Upper lobe of right lung (tissue), 1 donor: ENCODE data around the gene TDRD7. TPM values are rescaled to one million over a fixed set of nuclear protein-coding genes. Genes with fewer than 3 reads are reported as not detected.

Experiments
- ATAC-seq: fragments of 200-7000 bp; cut with Tn5 transposase; one replicate; pipeline ENCODE4 v1.9.1; 2020; ENCODE audit warnings: mild to moderate bottlenecking, moderate library complexity
- DNase-seq: peaks from one replicate; pipeline ENCODE4 v3.0.0-alpha.2; 2020
- H3K27ac ChIP-seq: fragments of 200-600 bp; one replicate; pipeline ENCODE4 v1.8.0; 2022
- H3K27me3 ChIP-seq: fragments of 200-600 bp; one replicate; pipeline ENCODE4 v1.8.0; 2022; ENCODE audit warnings: mild to moderate bottlenecking
- H3K36me3 ChIP-seq: fragments of 200-600 bp; one replicate; pipeline ENCODE4 v1.8.0; 2022
- H3K4me1 ChIP-seq: fragments of 200-600 bp; one replicate; pipeline ENCODE4 v1.8.0; 2022
- H3K4me3 ChIP-seq: fragments of 200-600 bp; one replicate; pipeline ENCODE4 v1.8.0; 2022; ENCODE audit warnings: mild to moderate bottlenecking
- H3K9me3 ChIP-seq: fragments of 200-600 bp; one replicate; pipeline ENCODE4 v1.8.0; 2022
- intact Hi-C: fragments of 100-400 bp; cut with DNase I; formaldehyde crosslinking; loops from one replicate; pipeline ENCODE4 v1.11.0; 2022
- total RNA-seq: library from RNA; stranded (reverse); fragmentation: NEBNext Ultra II Directional; extraction: Animal tissue kit (Norgen Biotek cat#: 25700); gene quantifications from one replicate; pipeline ENCODE4 v1.2.1, GENCODE V29; 2021
- TF ChIP-seq, protein P1 (sequence below): fragments of 200-600 bp; IDR thresholded peaks from one replicate; pipeline ENCODE4 v1.8.0; 2022; ENCODE audit warnings: antibody characterized with exemption
- donor health status: DM: no; HTN: yes; CAD: no; lungs with severe emphysema.

Gene TDRD7
- total RNA-seq, 1 donor from 2014 or later: 18.2 TPM

DNA sequence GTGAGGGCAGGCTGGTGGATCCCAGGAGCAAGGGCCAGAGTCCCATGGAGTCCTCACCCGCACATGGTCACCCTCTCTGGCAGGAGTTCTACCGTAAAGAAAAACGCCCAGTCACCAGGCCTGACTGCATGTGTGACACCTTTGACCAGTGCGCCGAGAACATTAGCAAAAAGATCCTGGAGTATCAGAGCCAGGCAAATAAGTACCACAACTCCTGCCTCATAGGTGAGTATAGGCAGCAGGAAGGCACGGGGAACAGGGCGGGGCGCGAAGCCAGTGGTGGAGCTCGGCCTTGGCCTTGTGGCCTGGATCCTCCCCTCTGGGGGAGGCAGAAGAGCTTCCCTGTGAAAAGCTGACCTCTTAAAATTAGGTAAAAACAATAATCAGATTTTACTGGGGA, 45.4 kb upstream of the TDRD7 start:
- DNase-seq: no peak
- H3K36me3 ChIP-seq: no peaks in the 10 kb centered on the region

DNA sequence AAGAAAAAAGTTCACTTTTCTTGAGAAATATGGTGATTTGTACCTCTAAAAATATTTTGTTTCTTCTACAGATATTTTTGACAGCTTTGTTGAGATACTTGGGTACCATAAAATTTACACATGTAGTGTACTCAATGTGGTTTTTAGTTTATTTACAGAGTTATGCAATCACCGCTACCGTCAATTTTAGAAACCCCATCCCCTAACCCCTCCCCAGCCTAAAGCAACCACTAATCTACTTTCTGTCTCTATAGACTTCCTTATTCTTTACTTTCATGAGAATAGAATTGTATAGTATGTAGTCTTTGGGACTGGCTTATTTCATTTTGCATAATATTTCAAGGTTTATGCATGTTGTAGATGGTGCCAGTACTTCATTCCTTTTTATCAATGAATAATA, 45.0 kb upstream of the TDRD7 start:
- H3K27me3 ChIP-seq: no peaks in the 10 kb centered on the region
- no peak for DNase-seq
- no peaks in the 10 kb centered on the region for H3K9me3 ChIP-seq
- no peak for ATAC-seq
- H3K27ac ChIP-seq: no peak overlapping the region
- H3K4me1 ChIP-seq: no peaks in the 10 kb centered on the region
- TF ChIP-seq, protein P1, sequence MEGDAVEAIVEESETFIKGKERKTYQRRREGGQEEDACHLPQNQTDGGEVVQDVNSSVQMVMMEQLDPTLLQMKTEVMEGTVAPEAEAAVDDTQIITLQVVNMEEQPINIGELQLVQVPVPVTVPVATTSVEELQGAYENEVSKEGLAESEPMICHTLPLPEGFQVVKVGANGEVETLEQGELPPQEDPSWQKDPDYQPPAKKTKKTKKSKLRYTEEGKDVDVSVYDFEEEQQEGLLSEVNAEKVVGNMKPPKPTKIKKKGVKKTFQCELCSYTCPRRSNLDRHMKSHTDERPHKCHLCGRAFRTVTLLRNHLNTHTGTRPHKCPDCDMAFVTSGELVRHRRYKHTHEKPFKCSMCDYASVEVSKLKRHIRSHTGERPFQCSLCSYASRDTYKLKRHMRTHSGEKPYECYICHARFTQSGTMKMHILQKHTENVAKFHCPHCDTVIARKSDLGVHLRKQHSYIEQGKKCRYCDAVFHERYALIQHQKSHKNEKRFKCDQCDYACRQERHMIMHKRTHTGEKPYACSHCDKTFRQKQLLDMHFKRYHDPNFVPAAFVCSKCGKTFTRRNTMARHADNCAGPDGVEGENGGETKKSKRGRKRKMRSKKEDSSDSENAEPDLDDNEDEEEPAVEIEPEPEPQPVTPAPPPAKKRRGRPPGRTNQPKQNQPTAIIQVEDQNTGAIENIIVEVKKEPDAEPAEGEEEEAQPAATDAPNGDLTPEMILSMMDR: no peak
- no peak overlapping the region for H3K4me3 ChIP-seq
- no peaks in the 10 kb centered on the region for H3K36me3 ChIP-seq
- intact Hi-C loops: no loop called here

More for the DNA sequence above, 45.4 kb upstream of the TDRD7 start:
- intact Hi-C loops: no loop called here
- Histone ChIP-seq H3K4me3 (no peak overlapping the region), H3K9me3 (no peaks in the 10 kb centered on the region), H3K27ac (no peak overlapping the region), H3K27me3 (no peaks in the 10 kb centered on the region), H3K4me1 (no peaks in the 10 kb centered on the region)
- TF ChIP-seq, protein P1: no peak
- no peak for ATAC-seq

DNA sequence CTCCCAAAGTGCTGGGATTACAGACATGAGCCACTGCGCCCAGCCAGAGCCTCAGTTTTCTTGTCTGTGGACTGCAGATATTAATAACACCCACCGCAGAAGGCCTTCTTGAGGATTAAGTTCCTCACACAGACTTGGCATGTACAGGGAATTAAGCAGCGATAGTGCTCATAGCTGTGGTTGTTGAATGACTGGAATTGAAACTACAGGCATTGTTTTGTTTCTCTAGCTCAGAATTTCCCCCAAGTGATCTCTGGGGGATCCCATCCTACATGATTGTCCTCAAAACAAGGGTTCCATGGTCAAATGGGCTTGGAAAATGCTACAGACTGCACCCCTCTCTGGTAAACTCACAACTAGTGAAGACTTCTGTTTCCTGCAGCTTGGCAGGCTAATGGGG, 44.2 kb upstream of the TDRD7 start:
- DNase-seq (no peak), ATAC-seq (no peak)
- no peak overlapping the region for H3K27ac ChIP-seq
- H3K36me3 ChIP-seq: no peaks in the 10 kb centered on the region
- H3K9me3 ChIP-seq: no peaks in the 10 kb centered on the region
- intact Hi-C loops: no loop called here
- no peaks in the 10 kb centered on the region for H3K27me3 ChIP-seq
- no peaks in the 10 kb centered on the region for H3K4me1 ChIP-seq
- no peak overlapping the region for H3K4me3 ChIP-seq
- TF ChIP-seq, protein P1: no peak

DNA sequence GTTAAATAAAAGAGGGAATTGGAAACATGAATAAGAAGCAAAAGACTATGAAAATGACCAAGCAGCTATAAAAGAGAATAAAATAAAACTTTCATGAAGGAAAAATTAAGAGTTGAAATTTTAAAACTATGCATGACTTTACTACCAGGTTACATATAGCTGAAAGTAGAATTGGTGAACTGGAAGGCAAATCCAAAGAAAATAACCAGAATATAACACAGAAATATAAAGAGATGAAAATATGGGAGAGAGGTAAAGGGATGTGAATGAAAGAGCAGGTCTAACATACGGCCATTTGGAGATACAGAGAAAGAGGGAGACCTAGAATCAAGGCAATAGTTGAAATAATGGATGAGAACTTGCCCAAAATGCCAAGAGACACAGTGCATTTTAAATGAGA, 42.9 kb upstream of the TDRD7 start:
- intact Hi-C loops: no loop called here
- DNase-seq (no peak), ATAC-seq (no peak)
- TF ChIP-seq, protein P1: no peak
- Histone ChIP-seq H3K27ac (no peak overlapping the region), H3K4me1 (no peaks in the 10 kb centered on the region), H3K27me3 (no peaks in the 10 kb centered on the region), H3K4me3 (no peak overlapping the region), H3K36me3 (no peaks in the 10 kb centered on the region), H3K9me3 (no peaks in the 10 kb centered on the region)

DNA sequence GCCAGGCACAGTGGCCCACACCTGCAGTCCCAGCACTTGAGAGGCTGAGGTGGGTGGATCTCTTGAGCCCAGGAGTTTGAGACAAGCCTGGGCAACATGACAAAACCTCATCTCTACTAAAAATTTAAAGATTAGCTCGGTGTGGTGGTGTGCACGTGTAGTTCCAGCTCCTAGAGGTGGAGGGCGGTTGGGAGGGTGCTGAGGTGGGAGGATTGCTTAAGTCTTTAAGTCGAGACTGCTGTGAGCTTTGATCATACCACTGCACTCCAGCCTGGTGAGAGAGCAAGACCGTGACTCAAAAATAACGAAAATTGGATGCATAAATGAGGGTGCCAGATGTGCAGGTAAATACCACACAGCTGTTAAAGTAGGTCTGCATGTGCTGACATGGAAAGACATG, 39.3 kb upstream of the TDRD7 start:
- Histone ChIP-seq H3K4me1 (no peaks in the 10 kb centered on the region), H3K36me3 (no peaks in the 10 kb centered on the region), H3K4me3 (no peak overlapping the region), H3K9me3 (no peaks in the 10 kb centered on the region), H3K27me3 (no peaks in the 10 kb centered on the region), H3K27ac (no peak overlapping the region)
- ATAC-seq (no peak), DNase-seq (no peak)
- TF ChIP-seq, protein P1: no peak
- intact Hi-C loops: no loop called here

DNA sequence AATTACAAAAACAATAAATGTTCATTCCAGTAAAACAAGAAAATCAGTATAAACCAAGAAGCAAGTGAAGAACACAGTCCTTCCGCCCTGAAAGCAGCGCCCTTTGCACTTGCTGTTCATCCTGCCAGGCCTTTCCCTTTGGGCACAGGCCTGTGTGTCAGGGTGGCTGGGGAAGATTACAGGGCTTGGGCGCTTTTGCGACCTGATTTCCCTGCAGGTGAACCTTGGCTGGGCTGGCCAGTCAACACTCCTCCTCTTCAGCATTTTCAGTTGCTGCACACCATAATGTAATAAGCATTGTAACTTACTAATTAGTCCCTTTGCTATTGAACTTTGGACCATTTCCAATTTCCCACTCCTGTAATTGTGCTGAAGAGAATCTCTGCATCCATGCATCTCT, 38.6 kb upstream of the TDRD7 start:
- TF ChIP-seq, protein P1: no peak
- H3K36me3 ChIP-seq: no peaks in the 10 kb centered on the region
- no peak for DNase-seq

More for the DNA sequence above, 38.6 kb upstream of the TDRD7 start:
- ATAC-seq: no peak
- intact Hi-C loops: no loop called here
- H3K4me3 ChIP-seq: no peak overlapping the region
- no peaks in the 10 kb centered on the region for H3K9me3 ChIP-seq
- no peak overlapping the region for H3K27ac ChIP-seq
- H3K27me3 ChIP-seq: no peaks in the 10 kb centered on the region
- H3K4me1 ChIP-seq: no peaks in the 10 kb centered on the region
